Panc1 (cell line): ENCODE results near the gene MAST3. TPM values are rescaled to one million over a fixed set of nuclear protein-coding genes. Genes with fewer than 3 reads are reported as not detected.

Experiments used
- ATAC-seq: fragments of 200-7000 bp; cut with Tn5 transposase; 2 replicates; pipeline ENCODE4 v1.9.1; 2020; ENCODE audit warnings: mild to moderate bottlenecking, moderate library complexity
- BruUV-seq: library from RNA; stranded (reverse); fragments of 400-500 nt; replicated peaks from 2 replicates; lab custom pipeline; 2021; lab: Mats Ljungman, UMichigan
- CTCF ChIA-PET: fragments of 300-600 bp; sonication (Branson Sonifier 250); formaldehyde crosslinking; loops from one replicate; lab custom pipeline; 2022; ENCODE audit warnings: antibody characterized with exemption; lab: Charles Lee
- POLR2A ChIA-PET: fragments of 300-600 bp; sonication (Branson Sonifier 250); formaldehyde crosslinking; loops from one replicate; lab custom pipeline; 2022; ENCODE audit warnings: antibody characterized with exemption; lab: Charles Lee
- DNase-seq: peaks from one replicate; pipeline ENCODE4 v3.0.0-alpha.2; 2010; ENCODE audit warnings: low read depth, low spot score
- H3K27ac ChIP-seq: 2 replicates; pipeline ENCODE4 v1.5.1; 2011; ENCODE audit warnings: mild to moderate bottlenecking, low read length, inconsistent platforms
- H3K27me3 ChIP-seq: fragments of 200-500 bp; sonication (Bioruptor generic); 2 replicates; pipeline ENCODE4 v1.6.0; 2014; ENCODE audit warnings: low read length, inconsistent platforms; ENCODE audit not compliant: control insufficient read depth, insufficient read depth
- H3K36me3 ChIP-seq: fragments of 200-500 bp; sonication (Bioruptor generic); 2 replicates; pipeline ENCODE4 v1.5.1; 2014; ENCODE audit warnings: inconsistent platforms, mild to moderate bottlenecking, low read length, moderate library complexity; ENCODE audit not compliant: control insufficient read depth, insufficient read depth
- H3K4me1 ChIP-seq: 2 replicates; pipeline ENCODE4 v1.5.1; 2011; ENCODE audit warnings: inconsistent platforms, mild to moderate bottlenecking, low read length, moderate library complexity; ENCODE audit not compliant: control insufficient read depth, insufficient read depth
- H3K4me3 ChIP-seq, 2 experiments: 2 replicates each; pipeline ENCODE4 v1.5.1; 2011 to 2012; ENCODE audit warnings: low read depth in 2 of 2, low read length in 2 of 2, mild to moderate bottlenecking in 2 of 2, inconsistent platforms in 1 of 2, moderate library complexity in 1 of 2
- H3K9me3 ChIP-seq: fragments of 200-500 bp; sonication (Bioruptor generic); 2 replicates; pipeline ENCODE4 v1.5.1; 2014; ENCODE audit warnings: low read depth, mild to moderate bottlenecking, inconsistent platforms, low read length, moderate library complexity; ENCODE audit not compliant: control insufficient read depth, insufficient read depth
- POLR2AphosphoS5 ChIP-seq: IDR thresholded peaks from 2 replicates; pipeline ENCODE4 v1.6.1; 2012; ENCODE audit warnings: mild to moderate bottlenecking, low read depth, low read length, moderate library complexity
- SIN3A ChIP-seq: IDR thresholded peaks from 2 replicates; pipeline ENCODE4 v1.6.1; 2012; ENCODE audit warnings: low read depth, mild to moderate bottlenecking, low read length, moderate library complexity, borderline replicate concordance; ENCODE audit not compliant: insufficient read depth
- TCF7L2 ChIP-seq: IDR thresholded peaks from 2 replicates; pipeline ENCODE4 v1.6.1; 2011; ENCODE audit warnings: mild to moderate bottlenecking, low read depth, low read length, inconsistent platforms
- in situ Hi-C: cut with HindIII; loops from 2 replicates; pipeline ENCODE4 v1.10.0; 2016; ENCODE audit warnings: low sequenced_read_pairs, low pct_unique_long_range_greater_than_20kb
- intact Hi-C: fragments of 100-400 bp; cut with micrococcal nuclease; formaldehyde crosslinking; loops from one replicate; pipeline ENCODE4 v1.10.0; 2022; ENCODE audit not compliant: unreplicated experiment
- total RNA-seq: library from RNA; stranded (reverse); gene quantifications from one replicate; pipeline ENCODE4 v1.2.1, GENCODE V29; 2021; ENCODE audit not compliant: unreplicated experiment
- TF ChIP-seq, protein P1 (sequence below): fragments of 450-650 bp; IDR thresholded peaks from 2 replicates; pipeline ENCODE4 v1.5.1; 2017; ENCODE audit warnings: mild to moderate bottlenecking
- TF ChIP-seq, protein P2 (sequence below), 2 experiments: IDR thresholded peaks; 2 replicates each; pipeline ENCODE4 v1.6.1; 2011 to 2012; ENCODE audit warnings: low read depth in 2 of 2, control low read depth in 1 of 2, low read length in 1 of 2, mild to moderate bottlenecking in 1 of 2, moderate library complexity in 1 of 2; ENCODE audit not compliant: insufficient read depth in 1 of 2

MAST3 gene
- total RNA-seq, 1 experiment from 2014 or later: 13.1 TPM

DNA sequence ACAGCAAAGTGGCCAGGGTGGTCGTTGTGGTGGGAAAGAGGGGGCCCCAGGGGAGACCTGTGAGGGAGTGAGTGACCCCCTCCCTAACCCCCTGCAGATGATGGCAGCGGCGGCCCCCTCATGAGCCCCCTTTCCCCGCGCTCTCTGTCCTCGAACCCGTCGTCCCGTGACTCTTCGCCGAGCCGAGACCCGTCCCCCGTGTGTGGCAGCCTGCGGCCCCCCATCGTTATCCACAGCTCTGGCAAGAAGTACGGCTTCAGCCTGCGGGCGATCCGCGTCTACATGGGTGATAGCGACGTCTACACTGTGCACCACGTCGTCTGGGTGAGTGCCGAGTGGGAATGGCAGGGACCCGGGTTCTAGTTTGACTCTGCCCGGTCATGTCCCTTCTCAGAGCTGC, 47.3 kb downstream of the MAST3 start:
- POLR2A ChIA-PET: no interaction called here
- intact Hi-C loops: no loop called here

GRCh38 chr19:18145391-18145999, 47.9 kb downstream of the MAST3 start:
- POLR2A ChIA-PET: no interaction called here
- H3K4me3 ChIP-seq: no peak overlapping the region
- in situ Hi-C loops (no loop called here), intact Hi-C loops (no loop called here)
- CTCF ChIA-PET: no interaction called here
- no TSS peak for BruUV-seq
- H3K27me3 ChIP-seq: no peaks in the 10 kb centered on the region
- H3K4me1 ChIP-seq: no peaks in the 10 kb centered on the region
- ATAC-seq (no peak), DNase-seq (no peak)
- no peaks in the 10 kb centered on the region for H3K9me3 ChIP-seq
- no peaks in the 10 kb centered on the region for H3K36me3 ChIP-seq
- H3K27ac ChIP-seq: no peak overlapping the region
- TF ChIP-seq, protein P1, sequence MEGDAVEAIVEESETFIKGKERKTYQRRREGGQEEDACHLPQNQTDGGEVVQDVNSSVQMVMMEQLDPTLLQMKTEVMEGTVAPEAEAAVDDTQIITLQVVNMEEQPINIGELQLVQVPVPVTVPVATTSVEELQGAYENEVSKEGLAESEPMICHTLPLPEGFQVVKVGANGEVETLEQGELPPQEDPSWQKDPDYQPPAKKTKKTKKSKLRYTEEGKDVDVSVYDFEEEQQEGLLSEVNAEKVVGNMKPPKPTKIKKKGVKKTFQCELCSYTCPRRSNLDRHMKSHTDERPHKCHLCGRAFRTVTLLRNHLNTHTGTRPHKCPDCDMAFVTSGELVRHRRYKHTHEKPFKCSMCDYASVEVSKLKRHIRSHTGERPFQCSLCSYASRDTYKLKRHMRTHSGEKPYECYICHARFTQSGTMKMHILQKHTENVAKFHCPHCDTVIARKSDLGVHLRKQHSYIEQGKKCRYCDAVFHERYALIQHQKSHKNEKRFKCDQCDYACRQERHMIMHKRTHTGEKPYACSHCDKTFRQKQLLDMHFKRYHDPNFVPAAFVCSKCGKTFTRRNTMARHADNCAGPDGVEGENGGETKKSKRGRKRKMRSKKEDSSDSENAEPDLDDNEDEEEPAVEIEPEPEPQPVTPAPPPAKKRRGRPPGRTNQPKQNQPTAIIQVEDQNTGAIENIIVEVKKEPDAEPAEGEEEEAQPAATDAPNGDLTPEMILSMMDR: no peak
- no peak for TF ChIP-seq POLR2AphosphoS5
- no peak for TF ChIP-seq TCF7L2
- no peak for TF ChIP-seq SIN3A
- TF ChIP-seq, protein P2, sequence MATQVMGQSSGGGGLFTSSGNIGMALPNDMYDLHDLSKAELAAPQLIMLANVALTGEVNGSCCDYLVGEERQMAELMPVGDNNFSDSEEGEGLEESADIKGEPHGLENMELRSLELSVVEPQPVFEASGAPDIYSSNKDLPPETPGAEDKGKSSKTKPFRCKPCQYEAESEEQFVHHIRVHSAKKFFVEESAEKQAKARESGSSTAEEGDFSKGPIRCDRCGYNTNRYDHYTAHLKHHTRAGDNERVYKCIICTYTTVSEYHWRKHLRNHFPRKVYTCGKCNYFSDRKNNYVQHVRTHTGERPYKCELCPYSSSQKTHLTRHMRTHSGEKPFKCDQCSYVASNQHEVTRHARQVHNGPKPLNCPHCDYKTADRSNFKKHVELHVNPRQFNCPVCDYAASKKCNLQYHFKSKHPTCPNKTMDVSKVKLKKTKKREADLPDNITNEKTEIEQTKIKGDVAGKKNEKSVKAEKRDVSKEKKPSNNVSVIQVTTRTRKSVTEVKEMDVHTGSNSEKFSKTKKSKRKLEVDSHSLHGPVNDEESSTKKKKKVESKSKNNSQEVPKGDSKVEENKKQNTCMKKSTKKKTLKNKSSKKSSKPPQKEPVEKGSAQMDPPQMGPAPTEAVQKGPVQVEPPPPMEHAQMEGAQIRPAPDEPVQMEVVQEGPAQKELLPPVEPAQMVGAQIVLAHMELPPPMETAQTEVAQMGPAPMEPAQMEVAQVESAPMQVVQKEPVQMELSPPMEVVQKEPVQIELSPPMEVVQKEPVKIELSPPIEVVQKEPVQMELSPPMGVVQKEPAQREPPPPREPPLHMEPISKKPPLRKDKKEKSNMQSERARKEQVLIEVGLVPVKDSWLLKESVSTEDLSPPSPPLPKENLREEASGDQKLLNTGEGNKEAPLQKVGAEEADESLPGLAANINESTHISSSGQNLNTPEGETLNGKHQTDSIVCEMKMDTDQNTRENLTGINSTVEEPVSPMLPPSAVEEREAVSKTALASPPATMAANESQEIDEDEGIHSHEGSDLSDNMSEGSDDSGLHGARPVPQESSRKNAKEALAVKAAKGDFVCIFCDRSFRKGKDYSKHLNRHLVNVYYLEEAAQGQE (IDR thresholded peaks at IDR 0.05; ENCODE audit: insufficient read depth in 1 of 2, low read depth in 2 of 2, low read length in 1 of 2): no peak

More for the DNA sequence above, 47.3 kb downstream of the MAST3 start:
- CTCF ChIA-PET: no interaction called here
- in situ Hi-C loops: no loop called here
- no peaks in the 10 kb centered on the region for H3K4me1 ChIP-seq
- H3K27me3 ChIP-seq: no peaks in the 10 kb centered on the region
- no peak for ATAC-seq
- H3K36me3 ChIP-seq: no peaks in the 10 kb centered on the region
- no TSS peak for BruUV-seq
- H3K27ac ChIP-seq: no peak overlapping the region
- H3K9me3 ChIP-seq: no peaks in the 10 kb centered on the region
- DNase-seq: no peak
- TF ChIP-seq, protein P1: no peak
- no peak for TF ChIP-seq TCF7L2
- no peak for TF ChIP-seq SIN3A
- no peak for TF ChIP-seq POLR2AphosphoS5
- TF ChIP-seq, protein P2 (IDR thresholded peaks at IDR 0.05; ENCODE audit: insufficient read depth in 1 of 2, low read depth in 2 of 2, low read length in 1 of 2): no peak
- H3K4me3 ChIP-seq: no peak overlapping the region
